NAMALWA (cell line): ENCODE results near the gene CLDN6.

Source experiments
- DNase-seq: peaks from one replicate; pipeline ENCODE4 v3.0.0-alpha.2; 2015; ENCODE audit warnings: low spot score

Gene CLDN6

GRCh38 chr16:3051494-3051893 is 33.5 kb upstream of the CLDN6 start:
- DNase-seq = no peak

- no peak for DNase-seq
These were observed 33.0 kb upstream of the CLDN6 start for GRCh38 chr16:3051009-3051408.

DNA sequence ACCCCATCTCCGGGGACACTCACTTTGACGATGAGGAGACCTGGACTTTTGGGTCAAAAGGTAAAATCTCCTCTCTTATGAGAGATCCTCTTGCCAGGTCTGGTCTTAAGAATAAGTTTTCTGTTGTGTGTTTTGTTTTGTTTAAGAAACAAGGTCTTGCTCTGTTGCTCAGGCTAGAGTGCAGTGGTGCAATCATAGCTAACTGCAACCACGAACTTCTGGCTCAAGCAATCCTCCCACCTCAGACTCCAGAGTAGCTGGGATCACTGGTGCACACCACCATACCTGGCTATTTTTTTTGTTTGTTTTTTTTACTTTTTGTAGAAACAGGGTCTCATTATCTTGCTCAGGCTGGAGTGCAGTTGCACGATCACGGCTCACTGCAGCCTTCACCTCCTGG is 32.5 kb upstream of the CLDN6 start:
- no peak for DNase-seq

GRCh38 chr16:3049921-3050481 is 32.0 kb upstream of the CLDN6 start:
- no peak for DNase-seq

- no peak for DNase-seq
These were observed 29.4 kb upstream of the CLDN6 start for GRCh38 chr16:3047387-3047720.

DNA sequence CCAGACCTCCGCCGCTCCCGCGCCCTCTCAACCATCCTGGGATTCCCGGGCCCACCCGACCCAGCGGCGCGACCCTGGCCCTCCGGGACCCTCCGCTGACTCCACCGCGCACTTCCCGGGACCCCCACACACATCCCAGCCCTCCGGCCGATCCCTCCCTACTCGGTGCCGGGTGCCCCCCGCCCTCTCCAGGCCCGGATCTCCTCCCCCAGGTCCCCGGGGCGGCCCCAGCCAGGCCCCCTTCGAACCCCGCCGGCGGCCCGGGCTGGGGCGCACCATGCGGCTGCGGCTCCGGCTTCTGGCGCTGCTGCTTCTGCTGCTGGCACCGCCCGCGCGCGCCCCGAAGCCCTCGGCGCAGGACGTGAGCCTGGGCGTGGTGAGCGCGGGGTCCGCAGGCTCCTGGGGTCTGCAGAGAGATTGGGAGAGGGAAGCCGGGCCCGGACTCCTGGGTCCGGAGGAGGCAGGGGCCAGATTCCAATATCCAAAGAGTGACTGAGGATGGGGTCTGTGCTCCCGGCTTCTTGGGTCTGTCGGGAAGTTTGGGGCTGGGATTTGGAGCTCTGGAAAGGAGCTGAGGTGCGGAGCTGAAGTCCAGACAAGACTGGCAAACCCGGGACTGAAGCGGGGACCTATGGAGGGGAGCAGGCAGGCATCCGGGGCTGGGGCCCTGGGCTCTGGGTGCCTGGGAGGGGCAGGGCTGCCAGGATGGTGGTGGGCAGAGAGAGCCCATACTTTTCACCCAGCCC is 28.8 kb upstream of the CLDN6 start:
- DNase-seq = no peak

GRCh38 chr16:3045758-3046640 is 28.0 kb upstream of the CLDN6 start, which contains the start of gene MMP25:
TSS of gene MMP25 (plus strand) at chr16:3046561. CDS start at chr16:3046918, 357 bp downstream.
- DNase-seq = no peak

GRCh38 chr16:3044708-3045107 is 26.7 kb upstream of the CLDN6 start:
- DNase-seq = no peak

GRCh38 chr16:3042376-3042775 is 24.4 kb upstream of the CLDN6 start:
- DNase-seq = no peak

- DNase-seq = no peak
These were observed 20.9 kb upstream of the CLDN6 start for GRCh38 chr16:3038896-3039295.

DNA sequence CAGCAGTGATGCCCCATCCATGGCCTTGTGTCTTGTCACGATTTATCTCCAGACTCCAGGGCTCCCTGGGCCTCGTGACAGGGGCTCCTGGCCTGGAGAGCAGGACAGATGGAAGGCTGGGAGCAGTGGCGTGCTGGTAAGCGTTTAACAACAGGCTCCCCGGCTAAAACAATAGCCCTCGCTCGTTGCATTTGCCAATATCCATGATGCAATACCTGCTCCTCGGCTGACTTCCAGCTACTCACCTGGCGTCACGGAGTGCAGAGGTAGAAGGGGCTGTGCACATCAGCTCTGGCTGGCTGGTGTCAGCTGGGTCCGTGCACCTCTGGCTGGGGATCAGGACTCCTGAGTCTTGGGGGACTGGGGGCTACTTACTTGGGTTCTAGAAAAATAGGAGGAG is 20.3 kb upstream of the CLDN6 start:
- no peak for DNase-seq

GRCh38 chr16:3036726-3037315 is 18.8 kb upstream of the CLDN6 start, which contains the start of gene BICDL2:
TSS of gene BICDL2 (minus strand) at chr16:3036944. CDS start at chr16:3035496, 1,448 bp downstream.
- no peak for DNase-seq

- no peak for DNase-seq
These were observed 18.2 kb upstream of the CLDN6 start for GRCh38 chr16:3035972-3036725.

- DNase-seq = no peak
These were observed 17.4 kb upstream of the CLDN6 start for GRCh38 chr16:3035289-3035971.

DNA sequence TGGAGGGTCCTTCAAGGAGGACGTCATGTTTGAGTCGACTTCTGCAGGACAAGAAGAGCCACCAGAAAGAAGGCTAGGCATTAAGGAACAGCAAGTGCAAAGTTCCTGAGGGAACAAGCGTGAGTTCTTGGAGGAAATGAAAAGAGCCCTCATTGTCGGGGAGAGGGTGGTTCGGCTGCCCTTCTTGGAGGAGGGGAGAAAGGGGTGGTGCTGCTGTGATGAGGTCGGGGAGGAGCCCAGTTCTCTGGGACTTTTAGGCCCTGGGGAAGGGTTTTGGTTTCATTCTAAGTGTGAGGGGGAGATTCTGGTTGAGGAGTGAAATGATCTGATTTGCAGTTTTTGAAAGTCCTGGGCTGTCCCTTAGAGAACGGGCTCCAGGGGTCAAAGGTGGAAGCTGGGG is 14.6 kb upstream of the CLDN6 start:
- no peak for DNase-seq

- no peak for DNase-seq
These were observed 12.5 kb upstream of the CLDN6 start for GRCh38 chr16:3030222-3031212.

- DNase-seq = no peak
These were observed 11.7 kb upstream of the CLDN6 start for GRCh38 chr16:3029491-3030221.

- no peak for DNase-seq
These were observed 10.8 kb upstream of the CLDN6 start for GRCh38 chr16:3028716-3029319.
